ENCODE data around the gene DEFB119.
"Not testable (repeated sequence)": the region's sequence is repeated elsewhere in the genome, so short reads cannot be mapped to it uniquely, and the experiment has no call there.

The DEFB119 gene, protein sequence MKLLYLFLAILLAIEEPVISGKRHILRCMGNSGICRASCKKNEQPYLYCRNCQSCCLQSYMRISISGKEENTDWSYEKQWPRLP

DNA sequence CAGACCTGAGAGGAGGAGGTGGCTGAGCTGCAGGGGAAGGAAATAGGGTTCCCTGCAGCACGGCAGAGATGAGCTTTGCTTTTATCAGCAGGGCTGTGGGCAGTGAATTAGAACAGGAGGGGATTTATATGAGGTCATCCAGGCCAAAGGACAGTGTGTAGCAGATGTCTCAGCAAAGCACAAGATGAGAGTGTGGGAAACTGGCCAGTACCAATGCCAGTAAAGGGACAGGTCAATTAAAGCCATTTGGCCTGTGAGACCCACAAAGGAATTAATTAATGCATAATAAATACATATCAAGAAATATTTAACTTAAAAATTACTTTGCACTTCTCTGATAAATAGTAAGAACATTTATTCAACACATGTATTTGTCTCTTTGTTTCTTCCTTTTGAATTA lies at the start of gene DEFB119:
Gene DEFB119, minus strand, starts transcription at position 101 of the 400 bp plus-strand sequence. CDS start 107 bp downstream, outside the sequence.
- DNase-seq = no peak

DNA sequence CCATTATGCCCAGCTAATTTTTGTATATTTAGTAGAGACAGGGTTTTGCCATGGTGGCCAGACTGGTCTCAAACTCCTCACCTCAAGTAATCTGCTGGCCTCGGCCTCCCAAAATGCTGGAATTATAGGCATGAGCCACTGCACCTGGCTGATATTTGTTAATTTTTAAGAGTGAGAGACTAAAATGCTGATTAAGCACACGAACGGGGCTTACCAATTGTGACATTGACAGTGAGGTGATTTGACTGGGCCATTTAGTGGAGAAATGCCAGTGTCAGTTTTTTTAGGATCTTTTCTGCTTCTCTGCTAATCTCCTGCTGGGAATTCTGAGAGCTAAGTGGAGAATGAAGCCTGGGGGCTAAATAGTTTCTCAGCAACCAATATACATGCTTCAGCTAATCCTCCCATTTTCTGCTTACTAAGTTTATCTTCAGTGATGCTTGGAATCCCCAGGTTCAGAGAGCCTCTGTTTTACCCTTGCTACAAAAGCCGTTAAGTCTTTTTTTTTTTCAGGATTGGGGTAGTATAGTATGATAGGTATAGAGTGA lies 40.3 kb upstream of the DEFB119 start:
- no peak for DNase-seq

DNA sequence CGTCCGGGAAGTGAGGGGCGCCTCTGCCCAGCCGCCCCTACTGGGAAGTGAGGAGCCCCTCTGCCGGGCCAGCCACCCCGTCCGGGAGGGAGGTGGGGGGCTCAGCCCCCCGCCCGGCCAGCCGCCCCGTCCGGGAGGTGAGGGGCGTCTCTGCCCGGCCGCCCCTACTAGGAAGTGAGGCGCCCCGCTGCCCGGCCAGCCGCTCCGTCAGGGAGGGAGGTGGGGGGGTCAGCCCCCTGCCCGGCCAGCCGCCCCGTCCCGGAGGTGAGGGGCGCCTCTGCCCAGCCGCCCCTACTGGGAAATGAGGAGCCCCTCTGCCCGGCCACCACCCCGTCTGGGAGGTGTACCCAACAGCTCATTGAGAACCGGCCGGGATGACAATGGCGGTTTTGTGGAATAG lies 37.2 kb upstream of the DEFB119 start:
- not testable (repeated sequence) for DNase-seq

DNA sequence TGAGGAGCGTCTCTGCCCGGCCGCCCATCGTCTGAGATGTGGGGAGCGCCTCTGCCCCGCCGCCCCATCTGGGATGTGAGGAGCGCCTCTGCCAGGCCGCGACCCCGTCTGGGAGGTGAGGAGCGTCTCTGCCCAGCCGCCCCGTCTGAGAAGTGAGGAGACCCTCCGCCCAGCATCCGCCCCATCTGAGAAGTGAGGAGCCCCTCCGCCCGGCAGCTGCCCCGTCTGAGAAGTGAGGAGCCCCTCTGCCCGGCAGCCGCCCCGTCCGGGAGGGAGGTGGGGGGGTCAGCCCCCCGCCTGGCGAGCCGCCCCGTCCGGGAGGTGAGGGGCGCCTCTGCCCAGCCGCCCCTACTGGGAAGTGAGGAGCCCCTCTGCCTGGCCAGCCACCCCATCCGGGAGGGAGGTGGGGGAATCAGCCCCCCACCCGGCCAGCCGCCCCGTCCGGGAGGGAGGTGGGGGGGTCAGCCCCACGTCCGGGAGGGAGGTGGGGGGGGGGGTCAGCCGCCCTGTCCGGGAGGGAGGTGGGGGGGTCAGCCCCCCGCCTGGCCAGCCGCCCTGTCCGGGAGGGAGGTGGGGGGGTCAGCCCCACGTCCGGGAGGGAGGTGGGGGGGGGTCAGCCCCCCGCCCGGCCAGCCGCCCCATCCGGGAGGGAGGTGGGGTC lies 36.6 kb upstream of the DEFB119 start:
- not testable (repeated sequence) for DNase-seq

DNA sequence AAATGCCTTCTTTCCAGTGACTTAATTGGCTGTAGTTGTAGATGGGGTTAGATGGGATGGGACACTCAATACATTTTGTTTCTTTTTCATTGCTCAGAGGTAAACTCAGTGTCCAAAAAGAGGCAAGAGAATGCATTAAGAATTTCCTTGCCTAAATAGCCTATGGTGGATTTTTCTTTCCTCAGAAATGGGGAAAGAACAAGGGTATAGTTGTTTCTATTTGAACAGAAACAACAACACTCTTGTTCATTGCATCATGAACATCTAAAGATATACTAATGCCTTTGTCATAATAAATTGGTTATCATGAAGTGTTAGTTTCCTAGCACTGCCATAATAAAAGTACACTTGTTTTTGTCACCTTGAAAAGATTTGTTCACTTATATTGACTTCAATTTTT lies 35.4 kb upstream of the DEFB119 start:
- no peak for DNase-seq

DNA sequence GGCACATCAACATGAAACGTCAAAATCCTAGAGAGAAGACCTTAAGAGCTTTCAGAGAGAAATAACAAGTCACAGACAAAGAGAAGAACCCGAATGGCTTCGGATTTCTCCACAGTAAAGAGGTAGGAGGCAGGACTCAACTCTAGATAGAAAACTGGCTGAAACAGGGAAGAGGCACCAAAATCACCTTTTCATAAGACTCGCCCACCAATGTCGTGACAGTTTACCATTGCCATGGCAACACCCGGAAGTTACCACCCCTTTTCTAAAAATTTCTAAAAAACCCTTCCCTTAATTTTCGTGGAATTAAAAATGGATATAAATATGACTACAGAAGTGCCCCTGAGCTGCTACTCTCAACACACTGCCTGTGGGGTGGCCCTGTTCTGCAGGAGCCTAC lies 27.9 kb upstream of the DEFB119 start:
- no peak for DNase-seq

DNA sequence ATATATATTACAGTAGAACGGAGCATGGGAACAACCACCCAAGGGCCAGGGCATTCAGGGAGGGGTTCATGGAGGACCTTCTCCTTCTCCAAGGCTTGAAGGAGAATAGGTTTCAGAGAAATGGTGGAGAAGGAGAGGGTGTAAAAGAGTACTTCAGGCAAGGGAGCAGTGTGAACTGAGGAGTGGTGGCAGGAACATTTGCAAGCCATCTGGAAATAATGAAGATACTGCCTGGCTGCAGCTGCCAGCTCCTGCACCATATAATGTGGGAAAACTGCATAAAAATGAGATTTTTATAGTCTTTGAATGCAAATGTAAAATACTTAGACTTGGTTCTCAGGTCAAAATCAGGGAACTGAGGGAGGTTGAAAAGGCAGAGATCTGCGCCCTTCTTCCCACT lies 25.3 kb upstream of the DEFB119 start:
- DNase-seq = no peak

DNA sequence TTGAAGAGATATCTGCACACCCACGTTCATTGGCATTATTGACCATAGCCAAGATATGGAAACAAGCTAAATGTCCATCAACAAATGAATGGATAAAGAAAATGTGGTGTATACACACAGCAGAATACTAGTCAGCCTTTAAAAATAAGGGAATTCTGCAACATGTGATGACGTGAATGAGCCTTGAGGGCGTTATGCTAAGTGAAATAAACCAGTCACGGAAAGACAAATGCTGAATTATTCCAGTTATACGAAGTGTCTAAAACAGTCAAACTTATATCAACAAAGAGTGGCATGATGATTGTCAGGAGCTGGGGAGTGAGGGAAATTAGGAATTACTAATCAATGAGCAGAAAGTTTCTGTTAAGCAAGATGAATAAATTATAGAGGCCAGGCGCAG lies 24.0 kb upstream of the DEFB119 start:
- no peak for DNase-seq

DNA sequence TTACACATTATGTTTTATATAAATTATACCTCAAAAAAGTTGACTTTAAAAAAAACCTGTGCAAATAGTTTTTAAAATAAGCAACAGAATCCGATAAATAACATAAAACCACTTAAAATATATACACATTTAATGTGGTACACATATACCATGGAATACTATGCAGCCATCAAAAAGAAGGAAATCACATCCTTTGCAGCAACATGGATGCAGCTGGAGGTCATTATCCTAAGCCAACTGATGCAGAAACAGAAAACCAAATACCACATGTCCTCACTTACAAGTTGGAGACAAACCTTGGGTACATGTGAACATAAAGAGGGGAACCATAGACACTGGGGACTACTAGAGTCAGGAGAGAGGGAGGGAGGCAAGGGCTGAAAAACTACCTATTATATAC lies 19.6 kb upstream of the DEFB119 start:
- no peak for DNase-seq

DNA sequence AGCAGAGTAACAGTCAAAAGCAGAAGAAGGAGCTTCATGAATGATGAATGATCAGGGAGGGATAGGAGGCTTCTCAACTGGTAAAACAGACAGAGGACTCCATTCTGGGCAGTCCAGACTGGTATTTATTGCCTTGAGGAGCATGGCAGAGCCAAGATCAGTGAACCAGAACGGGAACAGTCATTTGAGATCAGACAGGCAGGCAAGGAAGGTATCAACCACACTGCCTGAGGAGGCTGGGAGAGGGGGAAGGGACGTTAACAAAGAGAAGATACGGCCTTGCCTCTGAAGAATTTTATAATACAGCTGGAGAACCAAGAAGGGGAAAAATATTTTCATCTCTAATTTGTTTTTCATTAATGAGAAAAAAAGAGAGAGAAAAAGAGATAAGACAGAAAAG lies 15.7 kb upstream of the DEFB119 start, which contains the start of gene DEFB121:
Gene DEFB121, minus strand, starts transcription at position 101 of the 400 bp plus-strand sequence. Its CDS starts 63 bp downstream, at position 38.
- DNase-seq = no peak

DNA sequence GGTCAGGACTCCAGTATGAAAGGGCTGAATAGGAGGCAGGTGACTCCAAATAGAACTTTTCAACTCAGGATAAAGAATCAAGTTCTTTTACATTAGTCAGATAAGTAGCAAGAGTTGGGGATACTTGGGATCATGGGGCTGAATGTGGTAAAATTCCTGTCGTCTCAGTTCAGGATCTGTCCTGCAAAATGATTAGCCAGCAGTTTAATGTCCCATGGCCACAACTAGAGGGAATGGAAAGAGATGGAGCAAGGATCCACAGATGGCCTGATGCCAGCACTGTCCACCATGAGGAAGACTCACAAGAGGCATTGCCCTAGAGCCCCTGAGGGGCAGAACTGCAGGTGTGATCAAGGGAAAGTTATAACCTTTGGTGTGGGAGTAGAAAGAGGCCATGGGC lies 13.5 kb upstream of the DEFB119 start:
- no peak for DNase-seq

DNA sequence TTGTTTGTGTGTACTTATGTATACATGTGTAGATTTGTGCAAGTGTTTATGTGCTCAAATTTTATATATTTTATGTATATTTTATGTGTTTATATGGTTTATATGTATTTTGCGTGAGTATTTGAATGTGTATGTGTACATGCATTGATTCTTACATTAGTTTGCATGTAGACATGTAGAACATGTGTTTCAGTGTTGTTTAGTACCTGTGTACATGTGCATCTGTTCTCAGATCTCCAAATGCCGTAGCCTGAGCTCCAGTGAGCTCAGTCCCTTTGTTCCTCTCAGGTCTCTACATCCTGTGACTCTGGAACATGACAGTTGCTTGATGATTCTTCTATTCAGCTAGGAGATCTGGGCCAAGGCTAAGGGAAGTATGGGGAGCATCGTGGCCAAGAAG lies 4.5 kb upstream of the DEFB119 start:
- DNase-seq = no peak

DNA sequence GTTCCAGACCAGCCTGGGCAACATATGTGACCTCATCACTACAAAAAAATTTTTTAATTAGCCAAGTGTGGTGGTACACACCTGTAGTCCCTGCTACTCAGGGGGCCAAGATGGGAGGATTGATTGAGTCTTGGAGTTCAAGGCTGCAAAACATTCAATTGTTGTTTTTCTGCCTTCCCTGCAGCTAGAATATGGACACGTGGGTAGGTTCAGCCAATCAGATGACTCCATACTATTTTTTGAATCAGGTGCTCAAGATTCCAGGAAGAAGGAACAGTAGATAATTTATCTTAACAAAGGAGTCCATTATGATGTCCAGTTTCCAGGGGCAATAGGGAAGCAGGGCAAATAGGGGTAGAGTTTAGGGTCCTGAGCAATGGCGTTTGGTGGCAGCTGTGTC lies 2.4 kb upstream of the DEFB119 start:
- DNase-seq = no peak

DNA sequence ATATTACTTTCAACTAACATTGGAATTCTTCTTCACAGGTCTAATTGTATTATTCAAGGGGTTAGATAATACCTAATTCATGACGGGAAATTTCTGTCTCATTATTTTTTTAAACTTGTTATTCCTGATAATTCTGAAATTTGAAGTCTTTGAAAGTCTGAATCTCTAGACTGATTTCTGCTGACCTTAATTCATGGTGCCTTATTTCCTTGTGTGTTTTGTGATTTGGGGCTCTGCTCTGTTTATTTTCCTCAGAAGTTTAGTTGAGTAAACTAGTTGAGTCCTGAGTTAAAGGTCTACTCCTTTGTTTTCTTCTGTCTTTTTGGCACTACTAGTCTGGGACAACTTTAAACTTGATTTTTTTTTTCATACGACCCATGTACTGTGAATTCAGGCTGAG lies 16.0 kb downstream of the DEFB119 start:
- DNase-seq = no peak

DNA sequence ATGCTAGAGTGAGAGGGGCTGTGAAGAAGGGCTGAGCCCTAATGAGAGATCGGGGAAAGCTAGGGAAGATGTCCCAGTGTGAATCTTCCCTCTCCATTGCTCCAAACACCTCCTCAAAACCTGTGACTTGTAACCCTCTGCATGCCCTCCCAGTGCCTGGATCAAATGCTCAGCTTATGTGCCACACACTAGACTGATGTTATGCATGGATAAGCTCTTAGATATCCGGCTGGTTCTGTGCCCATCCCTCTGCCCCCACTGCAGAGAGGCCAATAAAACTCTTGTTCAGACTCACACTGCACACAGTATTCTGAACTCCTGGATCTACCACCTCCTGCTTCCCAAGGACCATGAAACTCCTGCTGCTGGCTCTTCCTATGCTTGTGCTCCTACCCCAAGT lies 22.1 kb downstream of the DEFB119 start, which contains the start of gene DEFB118:
Gene DEFB118, plus strand, starts transcription at position 301 of the 400 bp plus-strand sequence. Its CDS starts 50 bp downstream, at position 351.
- no peak for DNase-seq

DNA sequence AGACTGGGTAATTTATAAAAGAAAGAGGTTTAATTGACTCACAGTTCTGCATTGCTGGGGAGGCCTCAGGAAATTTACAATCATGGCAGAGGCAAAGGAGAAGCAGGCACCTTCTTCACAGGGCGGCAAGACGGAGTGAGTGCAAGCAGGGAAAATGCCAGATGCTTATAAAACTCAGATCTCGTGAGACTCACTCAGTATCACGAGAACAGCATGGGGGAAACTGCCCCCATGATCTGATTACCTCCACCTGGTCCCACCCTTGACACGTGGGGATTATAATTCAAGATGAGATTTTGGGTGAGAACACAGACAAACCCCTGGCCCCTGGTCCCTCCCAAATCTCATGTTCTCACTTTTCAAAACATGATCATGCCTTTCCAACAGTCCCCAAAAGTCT lies 26.1 kb downstream of the DEFB119 start:
- not testable (repeated sequence) for DNase-seq

DNA sequence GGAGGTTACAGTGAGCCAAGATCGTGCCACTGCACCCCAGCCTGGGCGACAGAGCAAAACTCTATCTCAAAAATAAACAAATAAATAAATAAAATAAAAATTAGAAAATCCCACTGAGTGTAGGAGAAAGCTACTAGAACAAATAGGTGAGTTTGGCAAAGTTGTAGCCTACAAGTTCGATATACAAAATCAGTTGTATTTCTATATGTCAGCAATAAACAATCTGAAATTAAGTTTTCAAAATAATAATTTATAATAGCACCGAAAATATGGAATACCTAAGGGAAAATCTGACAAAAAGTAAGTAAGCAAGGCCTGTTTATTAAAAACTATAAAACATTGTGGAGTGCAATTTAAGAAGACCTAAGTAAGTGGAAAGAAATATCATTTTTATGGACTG lies 27.1 kb downstream of the DEFB119 start:
- no peak for DNase-seq

DNA sequence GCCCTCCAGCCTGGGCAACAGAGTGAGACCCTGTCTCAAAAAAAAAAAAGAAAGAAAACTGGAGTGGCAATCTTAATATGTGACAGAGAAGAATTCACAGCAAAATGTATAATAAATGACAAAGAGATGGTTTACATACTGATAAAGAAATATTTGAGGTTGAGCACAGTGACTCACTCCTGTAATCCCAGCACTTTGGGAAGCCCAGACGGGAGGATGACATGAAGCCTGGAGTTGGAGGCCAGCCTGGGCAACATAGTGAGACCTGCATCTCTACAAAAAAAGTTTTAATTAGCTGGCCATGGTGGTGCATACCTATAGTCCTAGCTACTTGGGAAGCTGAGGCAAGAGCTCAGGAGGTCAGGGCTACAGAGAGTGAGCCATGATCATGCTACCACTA lies 34.4 kb downstream of the DEFB119 start:
- no peak for DNase-seq

DNA sequence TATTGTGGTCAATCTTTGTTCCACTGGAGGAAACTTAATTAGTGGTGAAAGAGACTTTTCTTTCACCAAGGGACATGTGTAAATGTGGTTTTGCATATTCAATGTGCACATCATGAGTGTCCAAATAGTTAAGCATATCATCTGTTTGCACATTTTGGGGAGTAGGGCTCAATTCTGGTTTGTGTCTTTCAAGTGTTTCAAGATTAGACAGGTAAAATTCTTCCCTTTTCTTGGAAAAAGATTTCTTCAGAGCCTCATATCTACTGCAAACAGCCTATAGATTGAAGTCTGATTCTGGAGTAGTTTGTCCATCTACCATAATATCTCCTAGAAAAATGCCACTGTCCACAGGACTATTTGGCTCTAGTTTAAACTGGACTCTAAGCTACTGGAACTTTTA lies 48.9 kb downstream of the DEFB119 start:
- no peak for DNase-seq

DNA sequence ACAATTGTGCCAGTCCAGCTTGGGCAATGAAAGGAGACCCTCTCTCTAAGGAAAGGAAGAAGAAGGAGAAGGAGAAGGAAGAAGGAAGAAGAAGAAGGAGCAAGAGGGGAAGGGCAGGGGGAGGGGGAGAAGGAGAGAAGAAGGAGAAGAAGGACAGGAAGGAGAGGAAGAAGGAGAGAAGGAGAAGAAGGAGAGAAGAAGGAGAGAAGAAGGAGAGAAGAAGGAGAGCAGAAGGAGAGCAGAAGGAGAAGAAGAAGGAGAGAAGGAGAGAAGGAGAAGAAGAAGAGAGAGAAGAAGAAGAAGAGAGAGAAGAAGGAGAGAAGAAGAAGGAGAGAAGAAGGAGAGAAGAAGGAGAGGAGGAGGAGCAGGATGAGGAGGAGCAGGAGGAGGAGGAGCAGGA lies 59.5 kb downstream of the DEFB119 start:
- DNase-seq = no peak
